Skin of body (tissue), 2 donors: ENCODE data around the gene C20orf141. TPM values are rescaled to one million over a fixed set of nuclear protein-coding genes. Genes with fewer than 3 reads are reported as not detected.

Source experiments
- DNase-seq: peaks from one replicate; lab custom pipeline; 2025; lab: John Stamatoyannopoulos, UW
- total RNA-seq: library from RNA; depleted of rRNA; stranded (reverse); fragments of >200 nt; gene quantifications from one replicate; pipeline ENCODE4 v1.2.3, GENCODE V29; 2014

Gene C20orf141
- total RNA-seq, 1 donor from 2014 or later, result not detected

DNA sequence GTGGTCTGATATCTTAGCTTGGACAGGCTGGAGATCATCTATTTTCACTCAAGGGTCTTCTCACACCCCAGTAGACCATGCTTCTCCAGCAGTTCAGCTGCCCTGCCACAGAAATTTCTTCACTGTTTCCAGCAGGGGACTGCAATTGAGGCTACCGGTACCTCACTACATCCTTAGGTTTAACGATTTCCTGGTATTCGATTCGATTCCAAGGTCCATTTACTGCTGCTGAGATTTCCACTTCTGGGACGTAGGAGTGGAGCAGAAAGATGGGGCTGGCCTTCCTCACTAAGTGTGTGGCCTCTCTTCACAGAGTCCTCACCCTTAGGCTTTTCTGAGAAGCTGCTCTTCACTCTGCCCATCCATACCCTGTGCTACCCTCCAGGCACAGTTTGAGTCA lies 31.9 kb downstream of the C20orf141 start:
- DNase-seq, result no peak

DNA sequence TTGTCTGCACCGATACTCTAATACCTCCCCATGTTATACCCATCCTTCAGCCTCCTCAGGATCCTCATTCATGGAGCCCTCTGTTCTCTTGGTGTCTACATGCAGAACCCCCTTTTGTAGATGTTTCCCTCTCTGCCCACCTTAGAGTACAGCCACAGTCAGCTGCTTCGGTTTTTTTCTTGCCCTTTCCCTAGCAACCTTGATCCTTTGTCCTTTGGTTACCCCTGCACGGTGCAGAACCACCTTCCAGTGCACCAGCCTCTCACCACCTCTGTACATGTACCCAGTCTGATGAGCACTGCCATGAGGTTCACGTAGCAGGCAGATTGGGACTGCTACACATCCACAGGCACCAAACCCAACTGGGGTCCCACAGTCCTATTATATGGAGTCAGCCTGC lies 33.0 kb downstream of the C20orf141 start:
- no peak for DNase-seq

DNA sequence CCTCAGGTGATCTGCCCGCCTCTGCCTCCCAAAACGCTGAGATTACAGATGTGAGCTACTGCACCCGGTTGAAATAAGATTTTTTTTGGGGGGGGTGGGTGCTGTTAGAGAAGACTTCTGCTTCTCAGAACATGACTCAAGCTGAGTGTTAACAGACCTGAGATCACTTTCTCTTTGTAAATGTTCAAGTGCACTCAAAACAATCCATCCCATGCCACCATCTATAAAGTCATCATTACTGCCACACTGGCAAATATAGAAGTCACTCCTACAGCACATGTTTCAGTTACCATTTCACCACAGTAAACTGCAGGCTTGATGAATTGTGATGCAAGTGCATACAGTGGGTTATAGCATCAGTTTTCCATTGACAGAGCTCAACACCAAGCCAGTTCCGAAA lies 34.7 kb downstream of the C20orf141 start:
- no peak for DNase-seq

DNA sequence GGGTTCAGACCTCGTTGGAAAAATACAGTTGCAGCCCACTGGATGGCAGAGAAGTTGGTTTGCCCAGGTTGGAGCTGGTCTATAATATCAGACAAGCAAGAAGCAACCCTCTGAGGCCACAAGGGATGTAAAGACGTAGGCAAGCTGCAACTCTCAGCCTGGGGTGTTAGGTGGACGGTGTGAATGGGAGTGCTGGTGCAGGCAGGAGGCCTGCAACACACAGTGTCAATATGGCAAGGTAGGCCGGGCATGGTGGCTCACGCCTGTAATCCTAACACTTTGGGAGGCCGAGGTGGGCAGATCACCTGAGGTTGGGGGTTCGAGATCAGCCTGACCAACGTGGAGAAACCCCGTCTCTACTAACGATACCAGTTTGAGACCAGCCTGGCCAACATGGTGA lies 36.3 kb downstream of the C20orf141 start:
- DNase-seq, result no peak

DNA sequence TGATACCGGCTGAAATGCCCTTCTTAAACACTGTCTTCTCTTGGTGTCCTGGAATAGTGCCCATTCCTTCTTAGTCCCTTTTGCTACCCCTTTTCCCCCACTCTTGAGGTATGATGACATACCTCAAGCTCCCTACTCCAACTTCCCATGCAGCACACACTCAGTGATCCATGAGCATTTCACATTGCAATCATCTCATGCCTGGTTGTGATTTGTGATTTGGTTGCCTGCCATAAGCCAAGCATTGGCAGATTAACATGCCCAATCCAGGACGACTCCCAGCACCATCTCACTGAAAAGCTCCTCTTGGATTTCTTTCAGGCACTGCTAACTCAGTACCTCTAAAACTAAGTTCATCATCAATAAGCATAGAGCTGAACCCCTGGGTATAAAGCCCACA lies 43.8 kb downstream of the C20orf141 start:
- no peak for DNase-seq

DNA sequence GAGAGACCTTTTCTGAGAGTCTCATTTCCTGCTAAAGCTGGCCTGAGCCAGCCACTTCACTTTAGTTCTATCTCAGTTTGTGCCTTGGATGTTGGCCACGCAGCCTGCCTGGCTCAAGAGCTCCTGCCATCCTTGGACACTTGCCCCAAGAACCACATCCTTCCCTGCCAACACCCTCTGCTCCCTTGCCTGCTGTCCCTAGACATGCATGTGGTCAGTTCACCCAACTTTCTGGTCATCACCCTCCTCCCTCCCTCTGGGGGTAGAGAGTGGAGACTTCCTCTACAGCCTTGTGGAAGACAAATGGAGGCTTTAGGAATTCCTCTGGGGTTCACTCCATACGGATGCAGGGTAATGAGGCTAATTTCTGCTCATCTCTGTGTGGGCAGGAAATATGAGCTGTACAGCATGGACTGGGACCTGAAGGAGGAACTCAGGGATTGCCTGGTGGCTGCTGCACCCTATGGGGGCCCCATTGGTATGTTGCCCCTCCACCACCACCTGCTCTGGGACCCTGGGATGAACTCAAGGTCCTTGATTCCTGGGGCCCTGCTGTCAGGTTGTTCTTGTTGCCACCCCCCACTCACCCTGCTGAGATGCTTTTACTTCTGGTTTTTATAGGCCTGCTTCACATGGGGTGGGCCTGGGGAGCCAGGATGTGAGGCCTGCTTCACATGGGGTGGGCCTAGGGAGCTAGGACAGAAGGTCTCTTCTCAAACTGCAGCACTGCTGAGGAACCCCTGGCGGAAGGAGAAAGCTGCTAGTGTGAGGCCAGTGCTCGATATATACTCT lies 44.7 kb downstream of the C20orf141 start:
- DNase-seq, result no peak

DNA sequence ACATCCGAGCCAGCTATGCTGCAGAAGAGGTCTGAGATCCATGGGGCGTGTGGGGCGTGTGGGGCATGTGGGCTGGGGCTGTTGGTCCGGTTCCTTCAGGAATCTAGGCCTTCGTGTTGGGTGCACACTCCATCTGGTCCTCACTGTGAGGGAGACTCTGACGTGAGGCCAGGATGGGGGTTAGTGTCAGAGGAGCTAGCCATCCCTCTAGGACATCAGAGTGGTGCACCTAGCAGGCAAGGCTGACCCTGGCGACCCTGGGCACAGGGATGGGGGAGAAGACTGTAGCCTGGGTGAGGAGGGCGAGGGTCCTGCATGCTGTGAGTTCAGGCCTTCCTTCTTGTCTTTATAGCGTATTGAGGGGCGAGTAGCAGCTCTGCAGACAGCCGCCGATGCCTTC lies 49.8 kb downstream of the C20orf141 start:
- DNase-seq, result no peak

DNA sequence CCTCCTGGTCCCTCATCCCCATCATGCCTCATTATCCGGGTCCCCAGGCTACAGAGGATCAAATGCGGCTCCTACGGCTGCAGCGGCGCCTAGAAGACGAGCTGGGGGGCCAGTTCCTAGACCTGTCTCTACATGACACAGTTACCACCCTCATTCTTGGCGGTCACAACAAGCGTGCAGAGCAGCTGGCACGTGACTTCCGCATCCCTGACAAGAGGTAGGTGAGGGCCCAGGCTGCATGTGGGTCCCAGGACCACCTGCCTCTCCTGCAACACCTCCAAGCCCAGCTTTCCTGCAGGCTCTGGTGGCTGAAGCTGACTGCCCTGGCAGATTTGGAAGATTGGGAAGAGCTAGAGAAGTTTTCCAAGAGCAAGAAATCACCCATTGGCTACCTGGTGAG lies 50.3 kb downstream of the C20orf141 start:
- no peak for DNase-seq

Other genes with a start within 250 kb of the C20orf141 start
- gene NOP56, start 162.4 kb upstream of the C20orf141 start, total RNA-seq, result 98.3 TPM
- gene IDH3B, start 150.8 kb upstream of the C20orf141 start, total RNA-seq, result 65.0 TPM
- 2.5 TPM for gene EBF4, start 122.2 kb upstream of the C20orf141 start, total RNA-seq
- gene CPXM1, start 14.4 kb upstream of the C20orf141 start, total RNA-seq, result 30.5 TPM
- gene TMEM239, start 1.4 kb downstream of the C20orf141 start, total RNA-seq, result not detected
- 16.4 TPM for gene PCED1A, start 25.7 kb downstream of the C20orf141 start, total RNA-seq
- 22.7 TPM for gene VPS16, start 25.8 kb downstream of the C20orf141 start, total RNA-seq
- 56.5 TPM for gene PTPRA, start 58.5 kb downstream of the C20orf141 start, total RNA-seq
- not detected for gene GNRH2, start 228.6 kb downstream of the C20orf141 start, total RNA-seq
- gene MRPS26, start 231.1 kb downstream of the C20orf141 start, total RNA-seq, result 21.4 TPM